Activated CD4-positive, alpha-beta memory T cell treated with anti-CD3 and anti-CD28 coated beads for 36 hours (primary cell): ENCODE measurements around the gene CNIH2. TPM values are rescaled to one million over a fixed set of nuclear protein-coding genes. Genes with fewer than 3 reads are reported as not detected.

Experiments used
- CTCF ChIA-PET: fragments of 350-600 bp; sonication (Branson Sonifier 250); formaldehyde crosslinking; loops from one replicate; lab custom pipeline; 2021; ENCODE audit warnings: antibody characterized with exemption, inconsistent platforms; lab: Charles Lee
- POLR2A ChIA-PET: fragments of 350-600 bp; sonication (Branson Sonifier 250); formaldehyde crosslinking; loops from one replicate; lab custom pipeline; 2021; ENCODE audit warnings: antibody characterized with exemption; lab: Charles Lee
- DNase-seq: peaks from one replicate; pipeline ENCODE4 v3.0.0-alpha.2; 2020
- H3K27ac Mint-ChIP-seq: one replicate; pipeline ENCODE4 v1.8.0; 2021; ENCODE audit warnings: mixed read lengths
- H3K27me3 Mint-ChIP-seq: one replicate; pipeline ENCODE4 v1.8.0; 2021; ENCODE audit warnings: mixed read lengths
- H3K36me3 Mint-ChIP-seq: one replicate; pipeline ENCODE4 v1.8.0; 2021; ENCODE audit warnings: mixed read lengths
- H3K4me1 Mint-ChIP-seq: one replicate; pipeline ENCODE4 v1.8.0; 2021; ENCODE audit warnings: low read depth, mixed read lengths
- H3K4me3 Mint-ChIP-seq: one replicate; pipeline ENCODE4 v1.8.0; 2021; ENCODE audit warnings: mild to moderate bottlenecking, mixed read lengths
- H3K9me3 Mint-ChIP-seq: one replicate; pipeline ENCODE4 v1.8.0; 2021; ENCODE audit warnings: mixed read lengths
- intact Hi-C: fragments of 100-400 bp; cut with micrococcal nuclease; formaldehyde crosslinking; loops from one replicate; pipeline ENCODE4 v1.15.1; 2023
- total RNA-seq, 2 experiments: library from RNA; stranded (reverse); gene quantifications; one replicate each; pipeline ENCODE4 v1.2.3, GENCODE V29; 2021

Gene CNIH2
- total RNA-seq, 2 experiments from 2014 or later = 0.39 to 1.5 TPM

GRCh38 chr11:66286699-66287098, 8.7 kb downstream of the CNIH2 start:
- Mint-ChIP-seq H3K27ac (no peak overlapping the region), H3K27me3 (no peaks in the 10 kb centered on the region), H3K36me3 (no peaks in the 10 kb centered on the region), H3K4me3 (no peak overlapping the region), H3K4me1 (peaks cover 43% of the 10 kb centered on the region), H3K9me3 (no peaks in the 10 kb centered on the region)
- DNase-seq = no peak
- ChIA-PET POLR2A (interaction anchor here (1.0 to 2.9 kb wide), 2 partner anchors 10 to 18 kb away, joined by 3 to 17 read pairs; partner anchors contain the start of gene RAB1B), CTCF (interaction anchor here (1.0 to 1.2 kb wide), 2 partner anchors 21 to 25 kb away, joined by 3 read pairs; no protein-coding TSS in a partner anchor)
- intact Hi-C loops = no loop called here

DNA sequence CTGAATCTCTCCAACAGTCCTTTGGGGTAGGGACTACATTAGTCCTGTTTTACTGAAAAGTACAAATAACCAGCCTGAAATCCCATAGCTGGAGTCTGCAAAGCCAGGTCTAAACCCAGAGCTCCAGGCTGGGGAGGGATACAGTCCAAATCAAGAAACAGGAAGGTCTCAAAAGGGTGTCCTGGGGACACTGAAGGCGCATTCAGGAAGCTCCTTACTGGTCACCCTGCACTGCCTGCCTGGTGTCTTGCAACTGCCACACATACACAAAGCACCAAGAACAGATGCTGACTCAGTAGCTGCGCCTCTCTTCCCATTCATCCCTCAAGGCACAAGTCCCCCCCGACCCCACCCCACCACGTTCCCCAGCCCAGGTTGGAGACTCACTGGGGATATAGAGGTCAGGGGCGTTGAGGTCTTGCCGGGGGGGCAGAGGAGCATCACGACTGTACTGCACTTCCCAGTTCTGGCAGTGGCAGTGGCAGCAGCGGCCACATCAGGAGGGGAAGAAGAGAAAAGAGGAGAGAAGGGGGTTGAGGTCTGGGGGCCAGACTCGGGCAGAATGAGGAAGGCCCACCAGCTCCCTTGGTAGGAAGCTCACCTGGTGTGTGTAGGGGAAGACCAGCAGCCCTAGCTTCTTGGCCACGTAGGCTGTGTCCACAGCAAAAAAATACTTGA, 9.4 kb downstream of the CNIH2 start:
- ChIA-PET POLR2A (interaction anchor here (1.0 to 2.9 kb wide), 3 partner anchors 10 to 19 kb away, joined by 3 to 17 read pairs (median 3); partner anchors contain the start of gene RAB1B), CTCF (interaction anchor here (1.2 kb wide), 1 partner anchor 22 kb away, joined by 3 read pairs; no protein-coding TSS in a partner anchor)
- Mint-ChIP-seq H3K27ac (no peak overlapping the region), H3K4me3 (peak overlapping the region; percentile 87), H3K9me3 (no peaks in the 10 kb centered on the region), H3K36me3 (no peaks in the 10 kb centered on the region), H3K27me3 (no peaks in the 10 kb centered on the region), H3K4me1 (peaks cover 38% of the 10 kb centered on the region)
- intact Hi-C loops = no loop called here
- DNase-seq = no peak

DNA sequence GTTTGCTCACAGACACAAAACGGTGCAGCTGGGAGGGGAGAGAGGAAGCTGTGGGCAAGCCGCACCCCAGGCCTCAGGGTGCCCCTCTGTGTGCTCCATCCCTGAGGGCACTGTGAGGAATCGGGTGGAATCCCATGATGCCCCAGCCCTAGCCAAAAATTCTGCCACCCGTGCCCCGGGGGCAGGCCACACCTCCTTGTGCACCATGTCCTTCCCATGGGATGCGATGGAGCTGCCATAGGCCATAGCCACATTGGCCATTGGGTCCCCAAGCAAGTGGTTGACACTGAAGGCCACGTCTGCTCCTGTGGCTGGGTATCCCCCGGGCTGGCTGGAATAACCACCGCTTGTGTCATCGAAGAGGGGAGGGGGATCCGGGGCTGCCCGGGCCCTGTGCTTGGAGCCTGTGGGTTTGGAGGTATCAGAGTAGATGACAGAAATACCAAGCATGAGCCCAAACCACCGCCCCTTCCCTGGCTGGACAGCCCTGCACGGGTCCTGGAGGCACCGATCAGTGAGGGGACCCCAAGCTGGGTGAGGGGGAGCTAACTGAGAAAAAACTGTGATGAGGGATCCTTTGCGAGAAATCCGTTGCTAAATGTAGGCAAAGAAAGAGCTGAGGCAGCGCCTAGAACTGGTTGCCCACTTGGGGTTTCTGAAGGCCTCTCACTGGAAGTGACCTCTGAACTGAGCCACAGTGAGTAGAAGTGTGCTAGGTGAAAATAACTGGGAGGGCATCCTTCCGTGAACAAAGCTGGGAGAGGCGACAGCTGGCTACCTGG, 10.1 kb downstream of the CNIH2 start:
- H3K4me3 Mint-ChIP-seq = peak overlapping the region; percentile 87
- H3K9me3 Mint-ChIP-seq = no peaks in the 10 kb centered on the region
- H3K4me1 Mint-ChIP-seq = peaks cover 36% of the 10 kb centered on the region
- DNase-seq = no peak
- intact Hi-C loops = no loop called here
- H3K27ac Mint-ChIP-seq = peak overlapping the region; percentile 74
- ChIA-PET CTCF (interaction anchor here (1.2 to 2.2 kb wide), 6 partner anchors 8 to 151 kb away, joined by 3 to 25 read pairs (median 4); partner anchors contain the start of gene MRPL11), POLR2A (interaction anchor here (1.0 to 2.9 kb wide), 9 partner anchors 12 to 57 kb away, joined by 3 to 17 read pairs (median 3); partner anchors contain the start of genes BRMS1 and RAB1B)
- H3K27me3 Mint-ChIP-seq = peaks cover 6% of the 10 kb centered on the region
- no peaks in the 10 kb centered on the region for H3K36me3 Mint-ChIP-seq

- Mint-ChIP-seq H3K4me3 (peak within 1 kb of the TSS; percentile 87), H3K27ac (peak within 1 kb of the TSS; percentile 91), H3K9me3 (no peaks in the 10 kb centered on the region), H3K36me3 (no peaks in the 10 kb centered on the region), H3K27me3 (peaks cover 12% of the 10 kb centered on the region), H3K4me1 (peaks cover 33% of the 10 kb centered on the region)
- POLR2A ChIA-PET = interaction anchor here (1.0 to 2.9 kb wide), 13 partner anchors 11 to 350 kb away, joined by 3 to 17 read pairs (median 3); partner anchors contain the start of genes BRMS1, MRPL11, RAB1B and RBM4
- intact Hi-C loops = loop anchor here (1.0 kb wide), 3 partner anchors 21 to 132 kb away; partner anchors contain the start of genes NPAS4 and RAB1B
- peak; percentile 99 for DNase-seq
- CTCF ChIA-PET = interaction anchor here (0.7 to 2.2 kb wide), 11 partner anchors 9 to 150 kb away, joined by 3 to 25 read pairs (median 4); partner anchors contain the start of gene MRPL11
Measured at GRCh38 chr11:66288671-66289547, 10.9 kb downstream of the CNIH2 start, which contains the start of gene YIF1A. Gene YIF1A (minus strand): TSS chr11:66289143. CDS start chr11:66288985, 158 bp downstream.

DNA sequence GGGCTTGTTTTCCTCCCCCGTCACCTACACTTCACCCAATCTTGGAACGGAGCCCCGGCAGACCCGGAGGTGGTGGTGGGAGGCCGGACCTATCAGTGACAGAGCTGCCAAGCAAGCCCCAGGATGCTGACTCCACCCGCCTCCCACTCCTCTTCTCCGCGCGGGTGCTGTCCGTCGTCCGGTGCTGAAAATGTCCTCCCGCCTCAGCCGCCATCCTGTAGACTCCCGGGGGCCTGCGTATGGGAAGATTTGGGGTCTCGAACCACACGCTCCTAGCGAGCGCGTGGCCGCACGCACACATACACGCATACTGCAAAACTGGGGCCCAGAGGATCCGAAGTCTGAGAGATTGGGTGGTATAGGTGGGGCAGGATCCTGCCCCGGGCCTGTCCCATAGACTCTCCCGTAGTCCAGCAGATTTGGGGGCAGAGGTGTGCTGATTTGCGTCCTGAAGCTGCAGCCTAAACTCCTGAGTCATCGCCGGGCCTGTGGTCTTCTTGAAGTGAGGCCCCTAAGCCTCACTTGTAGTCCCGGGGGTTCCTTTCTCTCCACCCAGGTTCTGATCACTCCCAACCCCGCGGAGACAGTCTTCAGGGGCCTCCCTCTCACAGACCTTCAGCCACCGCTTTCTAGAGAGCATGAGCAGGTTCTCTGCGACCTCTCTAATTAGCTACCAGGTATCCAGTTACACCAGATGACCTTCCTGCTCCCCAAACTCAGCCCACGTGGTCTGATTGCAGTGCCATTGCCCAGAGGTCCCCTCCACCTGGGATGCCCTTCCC, 11.8 kb downstream of the CNIH2 start:
- H3K4me3 Mint-ChIP-seq = peak overlapping the region; percentile 87
- no peaks in the 10 kb centered on the region for H3K9me3 Mint-ChIP-seq
- ChIA-PET CTCF (interaction anchor here (0.7 to 2.2 kb wide), 12 partner anchors 10 to 149 kb away, joined by 3 to 25 read pairs (median 4); partner anchors contain the start of gene MRPL11), POLR2A (interaction anchor here (1.2 to 2.9 kb wide), 9 partner anchors 19 to 349 kb away, joined by 3 to 17 read pairs (median 3); partner anchors contain the start of genes BRMS1, MRPL11, RAB1B and RBM4)
- intact Hi-C loops = loop anchor here (1.0 kb wide), 3 partner anchors 21 to 132 kb away; partner anchors contain the start of genes NPAS4 and RAB1B
- H3K4me1 Mint-ChIP-seq = peaks cover 33% of the 10 kb centered on the region
- no peaks in the 10 kb centered on the region for H3K36me3 Mint-ChIP-seq
- peaks cover 13% of the 10 kb centered on the region for H3K27me3 Mint-ChIP-seq
- H3K27ac Mint-ChIP-seq = peak overlapping the region; percentile 91
- peak; percentile 91 for DNase-seq

DNA sequence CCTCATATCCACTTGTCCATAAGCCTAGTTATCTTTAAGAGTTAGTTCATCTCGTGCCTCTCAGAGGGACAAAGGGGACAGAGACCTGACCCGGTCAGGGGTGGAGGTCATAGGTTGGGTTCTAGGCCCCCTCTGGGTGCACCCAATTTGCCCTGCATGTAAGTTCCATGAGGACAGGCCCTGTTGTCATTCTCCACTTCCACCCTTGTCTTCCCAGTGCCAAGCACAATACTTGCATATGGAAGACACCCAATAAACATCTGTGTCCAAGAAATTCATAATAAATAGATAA, 12.3 kb downstream of the CNIH2 start:
- Mint-ChIP-seq H3K4me1 (peaks cover 33% of the 10 kb centered on the region), H3K27me3 (peaks cover 13% of the 10 kb centered on the region), H3K27ac (no peak overlapping the region), H3K9me3 (no peaks in the 10 kb centered on the region), H3K36me3 (no peaks in the 10 kb centered on the region), H3K4me3 (peak overlapping the region; percentile 87)
- intact Hi-C loops = no loop called here
- POLR2A ChIA-PET = interaction anchor here (1.5 kb wide), 1 partner anchor 55 kb away, joined by 4 read pairs; the partner anchor contains the start of gene BRMS1
- DNase-seq = no peak
- CTCF ChIA-PET = interaction anchor here (1.2 to 1.6 kb wide), 3 partner anchors 8 to 96 kb away, joined by 3 to 9 read pairs (median 7); no protein-coding TSS in a partner anchor

DNA sequence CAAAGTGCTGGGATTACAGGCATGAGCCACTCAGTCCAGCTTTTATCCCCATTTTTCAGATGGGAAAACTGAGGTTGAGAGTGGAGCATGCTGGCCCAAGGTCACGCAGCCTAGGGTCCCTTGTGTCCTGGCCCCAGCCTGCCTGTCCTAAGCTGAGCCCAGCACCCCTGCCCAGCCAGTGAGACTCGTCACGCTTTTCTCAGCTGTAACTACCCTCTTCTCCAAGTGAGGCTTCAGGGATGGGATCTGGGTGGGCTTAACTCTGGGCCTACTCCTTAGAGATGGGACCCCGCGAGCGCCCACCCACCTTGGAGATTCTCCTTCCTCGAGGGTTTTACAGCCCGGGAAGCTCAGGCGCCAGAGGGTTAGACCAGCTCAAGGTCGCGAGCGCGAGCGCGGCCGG, 13.3 kb downstream of the CNIH2 start:
- no peak overlapping the region for H3K4me3 Mint-ChIP-seq
- intact Hi-C loops = no loop called here
- no peaks in the 10 kb centered on the region for H3K9me3 Mint-ChIP-seq
- peaks cover 13% of the 10 kb centered on the region for H3K27me3 Mint-ChIP-seq
- H3K4me1 Mint-ChIP-seq = peaks cover 33% of the 10 kb centered on the region
- H3K36me3 Mint-ChIP-seq = no peaks in the 10 kb centered on the region
- ChIA-PET POLR2A (interaction anchor here (1.2 kb wide), 1 partner anchor 33 kb away, joined by 3 read pairs; no protein-coding TSS in a partner anchor), CTCF (interaction anchor here (0.6 to 1.6 kb wide), 4 partner anchors 9 to 154 kb away, joined by 3 to 9 read pairs (median 5); no protein-coding TSS in a partner anchor)
- DNase-seq = no peak
- no peak overlapping the region for H3K27ac Mint-ChIP-seq

- H3K27me3 Mint-ChIP-seq = peaks cover 13% of the 10 kb centered on the region
- no peaks in the 10 kb centered on the region for H3K9me3 Mint-ChIP-seq
- H3K27ac Mint-ChIP-seq = no peak within 1 kb of the TSS
- H3K4me1 Mint-ChIP-seq = peaks cover 30% of the 10 kb centered on the region
- peak within 1 kb of the TSS; percentile 36 for H3K4me3 Mint-ChIP-seq
- no peaks in the 10 kb centered on the region for H3K36me3 Mint-ChIP-seq
- POLR2A ChIA-PET = interaction anchor here (1.2 kb wide), 1 partner anchor 33 kb away, joined by 3 read pairs; no protein-coding TSS in a partner anchor
- CTCF ChIA-PET = interaction anchor here (0.6 to 1.6 kb wide), 3 partner anchors 9 to 155 kb away, joined by 3 to 9 read pairs (median 7); no protein-coding TSS in a partner anchor
- intact Hi-C loops = no loop called here
- DNase-seq = no peak
Measured at GRCh38 chr11:66291706-66292542, 13.9 kb downstream of the CNIH2 start, which contains the start of gene TMEM151A. Gene TMEM151A (plus strand): TSS chr11:66291894. CDS start chr11:66292014, 120 bp downstream.

DNA sequence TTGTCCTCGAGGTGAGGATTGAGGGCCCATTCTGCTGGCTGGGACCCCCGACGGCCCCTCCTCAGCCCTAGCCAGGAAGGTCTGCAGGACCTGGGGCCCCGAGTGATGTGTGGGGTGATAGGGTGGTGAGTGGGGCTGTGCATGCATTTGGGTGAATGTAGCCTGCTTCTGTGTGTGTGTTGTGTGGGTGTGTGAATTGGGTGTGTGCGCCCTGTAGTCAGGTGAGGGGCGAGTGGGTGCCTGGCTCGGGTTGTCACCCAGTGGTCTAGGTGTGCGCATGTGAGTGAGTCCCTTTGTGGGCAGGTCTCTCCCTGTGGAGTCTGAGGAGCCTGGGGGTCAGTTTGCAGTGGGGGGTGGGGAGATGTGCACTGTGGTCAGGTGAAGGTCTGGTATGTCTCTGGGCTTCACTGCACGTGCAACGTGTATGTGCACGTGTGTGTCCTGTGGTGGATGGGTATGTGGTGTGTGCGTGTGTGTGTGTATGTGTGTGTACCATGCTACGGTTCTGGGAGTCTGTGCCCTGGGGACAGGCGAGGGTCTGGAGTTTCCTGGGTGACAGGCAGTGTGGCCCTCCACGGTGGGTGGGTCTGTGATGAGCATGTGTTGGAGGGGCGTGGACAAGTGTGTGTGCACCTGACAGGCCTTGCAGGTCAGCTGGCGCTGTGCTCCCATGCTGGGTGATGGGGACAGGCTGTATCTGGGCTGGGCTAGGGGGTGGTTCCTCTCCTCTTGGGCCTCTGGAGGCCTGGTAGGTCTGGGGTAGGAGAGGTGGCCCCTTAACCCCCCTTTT, 14.8 kb downstream of the CNIH2 start:
- Mint-ChIP-seq H3K4me1 (peaks cover 23% of the 10 kb centered on the region), H3K27ac (no peak overlapping the region), H3K36me3 (no peaks in the 10 kb centered on the region), H3K9me3 (no peaks in the 10 kb centered on the region), H3K4me3 (peak overlapping the region; percentile 36), H3K27me3 (peaks cover 13% of the 10 kb centered on the region)
- ChIA-PET CTCF (no interaction called here), POLR2A (no interaction called here)
- DNase-seq = no peak
- intact Hi-C loops = no loop called here
